Smooth muscle cell (in vitro differentiated cells): ENCODE data around the gene FKBP1C. TPM values are rescaled to one million over a fixed set of nuclear protein-coding genes. Genes with fewer than 3 reads are reported as not detected.
"Not testable (repeated sequence)": the region's sequence is repeated elsewhere in the genome, so short reads cannot be mapped to it uniquely, and the experiment has no call there.

ENCODE experiments used
- DNase-seq: peaks from one replicate; lab custom pipeline; 2025; ENCODE audit not compliant: unreplicated experiment; lab: John Stamatoyannopoulos, UW
- H2AFZ ChIP-seq: fragments of 200-600 bp; sonication (generic); 2 replicates; pipeline ENCODE4 v1.6.0; 2016; ENCODE audit warnings: antibody characterized with exemption, low read depth, mild to moderate bottlenecking
- H3F3A ChIP-seq: fragments of 200-600 bp; sonication (generic); 2 replicates; pipeline ENCODE4 v1.6.0; 2017; ENCODE audit warnings: antibody characterized with exemption, low read depth
- H3K27ac ChIP-seq: fragments of 200-600 bp; sonication (generic); 2 replicates; pipeline ENCODE4 v1.5.1; 2016; ENCODE audit warnings: low read depth, mild to moderate bottlenecking
- H3K27me3 ChIP-seq: fragments of 200-600 bp; sonication (generic); 2 replicates; pipeline ENCODE4 v1.6.1; 2016; ENCODE audit warnings: low read depth, mild to moderate bottlenecking
- H3K36me3 ChIP-seq: fragments of 200-600 bp; sonication (generic); 2 replicates; pipeline ENCODE4 v1.5.1; 2016; ENCODE audit warnings: low read depth
- H3K4me1 ChIP-seq: fragments of 200-600 bp; sonication (generic); 2 replicates; pipeline ENCODE4 v1.5.1; 2016; ENCODE audit warnings: low read depth
- H3K4me2 ChIP-seq: fragments of 200-600 bp; sonication (generic); 2 replicates; pipeline ENCODE4 v1.6.0; 2016; ENCODE audit warnings: mild to moderate bottlenecking
- H3K4me3 ChIP-seq: fragments of 200-600 bp; sonication (generic); 2 replicates; pipeline ENCODE4 v1.5.1; 2016; ENCODE audit warnings: mild to moderate bottlenecking
- H3K79me2 ChIP-seq: fragments of 200-600 bp; sonication (generic); 2 replicates; pipeline ENCODE4 v1.6.0; 2016; ENCODE audit warnings: low read depth, mild to moderate bottlenecking
- H3K9ac ChIP-seq: fragments of 200-600 bp; sonication (generic); 2 replicates; pipeline ENCODE4 v1.6.0; 2016; ENCODE audit warnings: low read depth
- H3K9me3 ChIP-seq: fragments of 200-600 bp; sonication (generic); replicated peaks from 2 replicates; pipeline ENCODE4 v1.5.1; 2016; ENCODE audit warnings: low read depth
- H4K20me1 ChIP-seq: fragments of 200-600 bp; sonication (generic); 2 replicates; pipeline ENCODE4 v1.6.0; 2016; ENCODE audit warnings: low read depth
- WGBS: methylation state at CpG from one replicate; pipeline ENCODE4 v1.1.7; 2016; ENCODE audit warnings: low lambda C conversion rate; 5-methylcytosine and 5-hydroxymethylcytosine counted together
- polyA plus RNA-seq: library from polyadenylated mRNA; unstranded; fragments of >200 nt; fragmentation: Nextera tagmentation; extraction: Ambion mirVana; gene quantifications from 2 replicates; pipeline ENCODE4 v1.2.1, GENCODE V29; 2016
- total RNA-seq: library from RNA; depleted of rRNA; stranded (reverse); fragments of >200 nt; gene quantifications from 2 replicates; pipeline ENCODE4 v1.2.3, GENCODE V29; 2014
- TF ChIP-seq, protein P1 (sequence below): fragments of 200-600 bp; sonication (generic); IDR thresholded peaks from 2 replicates; pipeline ENCODE4 v1.5.1; 2017; ENCODE audit warnings: borderline replicate concordance, mild to moderate bottlenecking, antibody characterized with exemption; ENCODE audit not compliant: insufficient read depth, poor library complexity, severe bottlenecking

Gene FKBP1C
- total and polyA plus RNA-seq, 2 experiments from 2014 or later = 0.22 to 0.32 TPM

DNA sequence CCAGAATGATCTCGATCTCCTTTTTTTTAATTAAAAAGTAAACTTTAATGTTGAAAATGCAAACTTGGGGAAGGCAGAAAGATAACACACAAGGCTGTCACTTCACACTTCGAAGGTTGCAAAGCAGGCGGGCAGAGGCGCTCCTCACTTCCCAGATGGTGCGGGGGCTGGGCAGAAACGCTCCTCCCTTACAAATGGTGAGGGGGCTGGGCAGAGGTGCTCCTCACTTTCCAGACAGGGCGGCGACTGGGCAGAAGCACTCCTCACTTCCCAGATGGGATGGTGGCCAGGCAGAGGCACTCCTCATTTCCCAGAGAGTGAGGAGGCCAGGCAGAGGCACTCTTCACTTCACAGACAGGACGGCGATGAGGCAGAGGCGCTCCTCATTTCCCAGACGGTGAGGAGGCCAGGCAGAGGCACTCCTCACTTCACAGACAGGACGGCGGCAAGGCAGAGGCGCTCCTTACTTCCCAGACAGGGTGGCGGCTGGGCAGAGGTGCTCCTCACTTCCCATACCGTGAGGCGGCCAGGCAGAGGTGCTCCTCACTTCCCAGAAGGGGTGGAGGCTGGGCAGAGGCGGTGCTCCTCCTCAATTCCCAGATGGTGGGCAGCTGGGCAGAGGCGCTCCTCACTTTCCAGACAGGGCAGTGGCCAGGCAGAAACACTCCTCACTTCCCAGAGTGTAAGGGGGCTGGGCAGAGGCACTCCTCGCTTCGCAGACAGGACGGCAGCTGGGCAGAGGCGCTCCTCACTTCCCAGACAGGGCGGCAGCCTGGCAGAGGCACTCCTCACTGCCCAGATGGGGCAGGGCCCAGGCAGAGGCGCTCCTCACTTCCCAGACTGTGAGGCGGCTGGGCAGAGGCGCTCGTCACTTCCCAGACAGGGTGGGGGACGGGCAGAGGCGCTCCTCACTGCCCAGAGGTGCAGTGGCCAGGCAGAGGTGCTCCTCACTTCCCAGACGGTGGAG is 16.9 kb downstream of the FKBP1C start:
- not testable (repeated sequence) for H3F3A ChIP-seq, H3K27ac ChIP-seq, H3K9me3 ChIP-seq, DNase-seq, H3K4me3 ChIP-seq, H4K20me1 ChIP-seq, H3K27me3 ChIP-seq, H2AFZ ChIP-seq, H3K9ac ChIP-seq, H3K36me3 ChIP-seq, H3K79me2 ChIP-seq, H3K4me2 ChIP-seq, H3K4me1 ChIP-seq
- WGBS = 84% methylated on average over 28 of the region's 32 CpGs

DNA sequence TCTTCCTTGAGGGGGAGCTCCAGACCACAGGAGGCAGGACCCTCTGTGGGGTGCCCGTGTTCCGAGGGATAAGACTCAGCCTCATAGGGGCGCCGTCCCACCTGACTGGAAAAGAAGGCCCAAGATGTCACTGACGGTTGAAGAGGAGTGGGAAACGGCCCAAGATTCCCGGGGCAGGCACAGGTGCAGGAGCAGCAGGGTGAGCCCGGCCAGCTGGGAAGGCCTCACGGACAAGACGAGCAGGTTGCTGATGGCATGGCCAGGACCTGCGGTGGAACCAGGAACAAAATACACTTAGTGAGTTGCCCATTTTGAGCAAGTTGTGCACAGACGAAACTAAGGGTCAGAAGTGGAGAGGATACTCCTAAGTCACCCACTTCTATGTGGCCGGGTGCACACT is 18.8 kb downstream of the FKBP1C start:
- not testable (repeated sequence) for H3K9me3 ChIP-seq, H3K36me3 ChIP-seq, H3K4me3 ChIP-seq, H3K27ac ChIP-seq, H2AFZ ChIP-seq, H3K9ac ChIP-seq, H3K79me2 ChIP-seq, H3F3A ChIP-seq, H3K4me2 ChIP-seq, DNase-seq, H3K4me1 ChIP-seq, H3K27me3 ChIP-seq, H4K20me1 ChIP-seq
- WGBS = 96% methylated on average over 12 of the region's 13 CpGs

DNA sequence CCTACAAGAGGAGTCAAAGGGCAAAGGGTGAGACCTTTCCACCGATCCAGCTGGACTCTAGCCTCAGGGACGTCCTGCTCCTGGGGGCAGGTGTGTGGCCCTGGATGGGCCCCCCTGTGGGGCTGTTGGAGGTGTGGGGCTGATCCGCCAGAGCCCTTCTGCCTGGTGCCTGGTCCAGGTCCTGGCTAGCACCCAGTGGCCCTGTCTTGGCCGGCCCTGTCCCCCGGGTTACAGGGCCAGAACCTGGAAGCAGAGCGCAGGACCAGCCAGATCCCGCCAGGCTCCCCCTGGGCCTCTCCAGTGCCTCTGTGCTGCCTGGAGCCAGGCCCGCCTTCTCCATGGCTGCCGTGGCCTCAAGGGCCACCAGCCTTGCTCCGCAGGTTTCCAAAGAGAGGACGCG is 19.2 kb downstream of the FKBP1C start:
- H3K27me3 ChIP-seq, H3K36me3 ChIP-seq: not testable (repeated sequence)

DNA sequence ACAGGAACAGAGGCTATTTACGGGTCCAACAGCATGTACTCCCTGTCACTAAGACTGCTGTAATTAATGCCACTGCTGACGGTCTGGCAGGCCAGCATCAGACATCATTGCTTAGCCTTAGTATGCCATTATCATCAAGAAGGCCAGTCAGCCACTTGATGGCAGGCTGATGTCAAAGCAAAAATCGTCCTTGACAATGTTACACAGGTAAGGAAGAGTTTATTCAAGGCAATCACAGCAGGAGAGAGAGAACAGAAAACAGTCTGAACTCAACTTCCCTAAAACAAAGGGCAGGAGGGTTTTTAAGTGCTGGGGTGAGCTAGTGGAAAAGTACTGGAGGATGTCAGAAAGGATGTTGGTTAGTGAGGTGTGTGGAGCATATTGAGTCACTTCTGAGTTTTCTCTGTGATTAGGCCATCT is 25.1 kb downstream of the FKBP1C start:
- H3K4me2 ChIP-seq = no peak overlapping the region
- TF ChIP-seq, protein P1, sequence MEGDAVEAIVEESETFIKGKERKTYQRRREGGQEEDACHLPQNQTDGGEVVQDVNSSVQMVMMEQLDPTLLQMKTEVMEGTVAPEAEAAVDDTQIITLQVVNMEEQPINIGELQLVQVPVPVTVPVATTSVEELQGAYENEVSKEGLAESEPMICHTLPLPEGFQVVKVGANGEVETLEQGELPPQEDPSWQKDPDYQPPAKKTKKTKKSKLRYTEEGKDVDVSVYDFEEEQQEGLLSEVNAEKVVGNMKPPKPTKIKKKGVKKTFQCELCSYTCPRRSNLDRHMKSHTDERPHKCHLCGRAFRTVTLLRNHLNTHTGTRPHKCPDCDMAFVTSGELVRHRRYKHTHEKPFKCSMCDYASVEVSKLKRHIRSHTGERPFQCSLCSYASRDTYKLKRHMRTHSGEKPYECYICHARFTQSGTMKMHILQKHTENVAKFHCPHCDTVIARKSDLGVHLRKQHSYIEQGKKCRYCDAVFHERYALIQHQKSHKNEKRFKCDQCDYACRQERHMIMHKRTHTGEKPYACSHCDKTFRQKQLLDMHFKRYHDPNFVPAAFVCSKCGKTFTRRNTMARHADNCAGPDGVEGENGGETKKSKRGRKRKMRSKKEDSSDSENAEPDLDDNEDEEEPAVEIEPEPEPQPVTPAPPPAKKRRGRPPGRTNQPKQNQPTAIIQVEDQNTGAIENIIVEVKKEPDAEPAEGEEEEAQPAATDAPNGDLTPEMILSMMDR = no peak
- no peaks in the 10 kb centered on the region for H4K20me1 ChIP-seq
- no peaks in the 10 kb centered on the region for H3K36me3 ChIP-seq
- no peaks in the 10 kb centered on the region for H3F3A ChIP-seq
- H3K9ac ChIP-seq = no peak overlapping the region
- H3K27me3 ChIP-seq = no peaks in the 10 kb centered on the region
- H3K9me3 ChIP-seq = no peaks in the 10 kb centered on the region
- H3K4me3 ChIP-seq = no peak overlapping the region
- DNase-seq = no peak
- H2AFZ ChIP-seq = no peak overlapping the region
- no peaks in the 10 kb centered on the region for H3K79me2 ChIP-seq
- no peak overlapping the region for H3K27ac ChIP-seq
- WGBS = 46% methylated on average over 3 of the region's 3 CpGs
- H3K4me1 ChIP-seq = no peaks in the 10 kb centered on the region

More for the DNA sequence above, 19.2 kb downstream of the FKBP1C start:
- not testable (repeated sequence) for H3F3A ChIP-seq, H3K4me2 ChIP-seq, H4K20me1 ChIP-seq, H3K9me3 ChIP-seq, H3K9ac ChIP-seq, H2AFZ ChIP-seq, H3K27ac ChIP-seq, H3K4me1 ChIP-seq, H3K79me2 ChIP-seq, H3K4me3 ChIP-seq, DNase-seq
- WGBS = 82% methylated on average over 12 of the region's 12 CpGs

DNA sequence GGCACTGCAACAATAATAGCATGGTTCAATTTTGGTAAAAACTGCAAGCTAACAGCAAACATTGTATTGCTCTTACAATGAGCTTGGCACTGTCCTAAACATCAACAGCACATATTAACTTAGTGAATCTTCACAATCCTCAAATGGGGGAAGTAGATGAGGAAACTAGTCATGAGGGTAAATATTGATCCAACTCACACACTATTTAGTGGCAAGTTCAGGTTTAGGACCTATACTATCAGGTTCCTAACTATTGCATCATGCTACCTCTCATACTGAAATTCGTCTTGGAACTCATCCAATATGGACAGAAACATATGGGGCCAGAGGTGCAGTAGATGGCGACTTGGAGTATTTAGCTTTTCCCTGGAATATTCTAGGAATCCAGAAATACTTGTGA is 34.2 kb downstream of the FKBP1C start:
- Histone ChIP-seq H3K36me3 (no peaks in the 10 kb centered on the region), H3K27ac (no peak overlapping the region), H4K20me1 (no peaks in the 10 kb centered on the region), H3K9ac (no peak overlapping the region), H3K79me2 (no peaks in the 10 kb centered on the region), H3K27me3 (no peaks in the 10 kb centered on the region), H3K4me1 (no peaks in the 10 kb centered on the region), H3K9me3 (no peaks in the 10 kb centered on the region), H3K4me3 (no peak overlapping the region), H2AFZ (no peak overlapping the region), H3K4me2 (no peak overlapping the region), H3F3A (no peaks in the 10 kb centered on the region)
- TF ChIP-seq, protein P1 = no peak
- 90% methylated on average over 2 of the region's 2 CpGs for WGBS
- DNase-seq = no peak
